HEK293 (cell line): ENCODE data around the gene CBX1.
A peak's percentile ranks its signal among the peaks of the same experiment; 100 is the strongest.

Experiments used
- GLIS1 ChIP-seq: fragments of 450-650 bp; formaldehyde crosslinking; IDR thresholded peaks from 2 replicates; pipeline ENCODE4 v1.5.1; 2016; ENCODE audit warnings: missing biosample characterization, missing genetic modification characterization
- GLIS2 ChIP-seq: fragments of 450-650 bp; formaldehyde crosslinking; IDR thresholded peaks from 2 replicates; pipeline ENCODE4 v1.5.1; 2016; ENCODE audit warnings: missing biosample characterization, missing genetic modification characterization
- KLF1 ChIP-seq: fragments of 450-650 bp; formaldehyde crosslinking; IDR thresholded peaks from 2 replicates; pipeline ENCODE4 v1.5.1; 2016; ENCODE audit warnings: missing biosample characterization, missing genetic modification characterization
- KLF16 ChIP-seq: fragments of 450-650 bp; formaldehyde crosslinking; IDR thresholded peaks from 2 replicates; pipeline ENCODE4 v1.5.1; 2017; ENCODE audit warnings: missing biosample characterization, missing genetic modification characterization
- KLF8 ChIP-seq: fragments of 450-650 bp; formaldehyde crosslinking; IDR thresholded peaks from 2 replicates; pipeline ENCODE4 v1.5.1; 2016; ENCODE audit warnings: missing biosample characterization, missing genetic modification characterization
- SETDB1 ChIP-seq: IDR thresholded peaks from one replicate; pipeline ENCODE4 v1.6.1; 2017; ENCODE audit warnings: mild to moderate bottlenecking, low read length, moderate library complexity, mixed read lengths; ENCODE audit not compliant: insufficient read length
- SP2 ChIP-seq: fragments of 450-650 bp; formaldehyde crosslinking; IDR thresholded peaks from 2 replicates; pipeline ENCODE4 v1.5.1; 2016; ENCODE audit warnings: missing biosample characterization, missing genetic modification characterization
- ZBTB7A ChIP-seq: fragments of 450-650 bp; formaldehyde crosslinking; IDR thresholded peaks from 2 replicates; pipeline ENCODE4 v1.5.1; 2016; ENCODE audit warnings: low read depth, missing biosample characterization, missing genetic modification characterization
- ZNF10 ChIP-seq: fragments of 450-650 bp; formaldehyde crosslinking; IDR thresholded peaks from 2 replicates; pipeline ENCODE4 v1.5.1; 2017; ENCODE audit warnings: missing biosample characterization, missing genetic modification characterization
- ZNF133 ChIP-seq: fragments of 450-650 bp; formaldehyde crosslinking; IDR thresholded peaks from 2 replicates; pipeline ENCODE4 v1.5.1; 2016; ENCODE audit warnings: missing biosample characterization, missing genetic modification characterization
- ZNF140 ChIP-seq: fragments of 450-650 bp; formaldehyde crosslinking; IDR thresholded peaks from 2 replicates; pipeline ENCODE4 v1.5.1; 2016; ENCODE audit warnings: missing biosample characterization, missing genetic modification characterization
- ZNF146 ChIP-seq: fragments of 450-650 bp; formaldehyde crosslinking; IDR thresholded peaks from 2 replicates; pipeline ENCODE4 v1.5.1; 2016; ENCODE audit warnings: missing biosample characterization, missing genetic modification characterization
- ZNF211 ChIP-seq: fragments of 450-650 bp; formaldehyde crosslinking; IDR thresholded peaks from 2 replicates; pipeline ENCODE4 v1.5.1; 2016; ENCODE audit warnings: low read depth, missing biosample characterization, missing genetic modification characterization
- ZNF248 ChIP-seq: fragments of 450-650 bp; formaldehyde crosslinking; IDR thresholded peaks from 2 replicates; pipeline ENCODE4 v1.5.1; 2017; ENCODE audit warnings: missing biosample characterization, missing genetic modification characterization
- ZNF311 ChIP-seq: fragments of 450-650 bp; formaldehyde crosslinking; IDR thresholded peaks from 2 replicates; pipeline ENCODE4 v1.5.1; 2017; ENCODE audit warnings: missing biosample characterization, missing genetic modification characterization, borderline replicate concordance
- ZNF341 ChIP-seq: fragments of 450-650 bp; formaldehyde crosslinking; IDR thresholded peaks from 2 replicates; pipeline ENCODE4; 2016; ENCODE audit warnings: low read depth, missing biosample characterization, missing genetic modification characterization
- ZNF350 ChIP-seq: fragments of 450-650 bp; formaldehyde crosslinking; IDR thresholded peaks from 2 replicates; pipeline ENCODE4 v1.5.0; 2017; ENCODE audit warnings: missing biosample characterization, mild to moderate bottlenecking, missing genetic modification characterization
- ZNF513 ChIP-seq: fragments of 450-650 bp; IDR thresholded peaks from 2 replicates; pipeline ENCODE4 v1.5.1; 2018; ENCODE audit warnings: missing biosample characterization, missing genetic modification characterization
- ZNF529 ChIP-seq: fragments of 450-650 bp; formaldehyde crosslinking; IDR thresholded peaks from 2 replicates; pipeline ENCODE4 v1.5.1; 2017; ENCODE audit warnings: missing genetic modification characterization, missing biosample characterization; ENCODE audit not compliant: insufficient replicate concordance
- ZNF626 ChIP-seq: fragments of 450-650 bp; sonication (Bioruptor Pico); formaldehyde crosslinking; IDR thresholded peaks from 2 replicates; pipeline ENCODE4 v1.5.1; 2018; ENCODE audit warnings: missing biosample characterization, missing genetic modification characterization, inconsistent platforms
- ZNF660 ChIP-seq: fragments of 450-650 bp; IDR thresholded peaks from 2 replicates; pipeline ENCODE4 v1.5.1; 2018; ENCODE audit warnings: missing biosample characterization, mild to moderate bottlenecking, missing genetic modification characterization
- ZNF692 ChIP-seq: fragments of 450-650 bp; formaldehyde crosslinking; IDR thresholded peaks from 2 replicates; pipeline ENCODE4 v1.5.1; 2016; ENCODE audit warnings: missing biosample characterization, missing genetic modification characterization
- ZSCAN23 ChIP-seq: fragments of 450-650 bp; formaldehyde crosslinking; IDR thresholded peaks from 2 replicates; pipeline ENCODE4 v1.5.1; 2016; ENCODE audit warnings: missing biosample characterization, missing genetic modification characterization
- TF ChIP-seq, protein P1 (sequence below): fragments of 450-650 bp; formaldehyde crosslinking; IDR thresholded peaks from 2 replicates; pipeline ENCODE4 v1.5.1; 2016; ENCODE audit warnings: missing biosample characterization, missing genetic modification characterization
- TF ChIP-seq, protein P2 (sequence below): fragments of 450-650 bp; formaldehyde crosslinking; conservative IDR thresholded peaks from 2 replicates; pipeline ENCODE4 v1.5.1; 2016; ENCODE audit warnings: low read depth, missing biosample characterization, missing genetic modification characterization
- TF ChIP-seq, protein P3 (sequence below): fragments of 450-650 bp; formaldehyde crosslinking; IDR thresholded peaks from 2 replicates; pipeline ENCODE4 v1.5.1; 2016; ENCODE audit warnings: missing biosample characterization, missing genetic modification characterization

The CBX1 gene

DNA sequence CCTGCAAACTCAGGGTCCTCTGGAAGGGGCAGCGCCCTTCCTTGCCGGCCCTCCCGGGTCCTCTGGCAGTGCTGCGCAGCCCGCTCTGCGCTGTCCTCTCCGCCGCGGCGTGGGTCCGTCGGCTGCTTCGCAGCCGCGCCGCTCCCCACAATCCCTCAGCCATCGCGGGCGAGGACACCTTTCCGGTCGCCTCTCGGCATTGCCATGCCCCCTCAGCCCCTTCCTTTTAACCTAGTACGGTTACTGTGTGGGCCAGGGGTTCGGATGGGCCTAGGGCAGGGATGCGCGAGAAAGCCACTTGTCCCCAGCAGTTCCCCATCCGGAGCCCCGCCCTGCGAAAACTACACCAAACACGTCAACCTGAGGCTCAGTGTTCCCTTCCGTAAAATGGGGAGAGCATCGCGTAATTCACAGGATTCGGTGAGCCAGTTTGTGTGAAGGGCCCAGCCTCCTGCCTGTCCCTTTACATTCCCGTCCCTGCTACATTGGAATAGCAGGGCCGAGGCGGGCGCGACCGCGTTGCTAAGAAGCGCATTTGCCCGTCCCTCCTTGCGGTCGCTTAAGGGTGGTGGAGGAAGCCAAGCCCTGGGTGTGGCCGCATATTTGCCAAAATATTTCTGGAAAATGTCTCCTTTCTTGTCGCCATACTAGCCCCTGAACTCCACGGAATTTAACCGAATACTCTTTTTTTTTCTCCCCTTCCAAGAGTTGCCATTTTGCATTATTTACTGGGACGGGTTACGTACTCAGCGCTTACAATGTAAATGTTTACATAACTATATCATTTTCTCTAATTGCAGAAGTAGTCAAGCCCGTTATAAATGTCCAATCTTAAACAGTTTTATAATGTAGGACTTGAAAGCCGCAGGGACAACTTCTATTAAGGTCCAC, 76.9 kb downstream of the CBX1 start (continued):
- TF ChIP-seq ZNF692 (tag by site-specific recombination) (no peak), ZNF311 (tag by site-specific recombination) (no peak), ZNF513 (tag by site-specific recombination) (no peak), ZNF660 (no peak), ZBTB7A (tag by site-specific recombination) (no peak; the same call in 1 of the 2 replicates), KLF8 (tag by site-specific recombination) (peak; percentile 70; the same call in 1 of the 2 replicates), ZNF626 (tag by site-specific recombination) (no peak), ZSCAN23 (tag by site-specific recombination) (no peak), ZNF341 (tag by site-specific recombination) (peak; percentile 8; the same call in 1 of the 2 replicates), GLIS2 (no peak), ZNF248 (tag by site-specific recombination) (no peak), ZNF529 (no peak), ZNF350 (tag by site-specific recombination) (no peak), ZNF10 (tag by site-specific recombination) (0 out of 2 replicates have a peak, but pooled peaks have one; percentile 12), ZNF146 (tag by site-specific recombination) (no peak), SP2 (tag by site-specific recombination) (peak; percentile 40), KLF16 (0 out of 2 replicates have a peak, but pooled peaks have one; percentile 20), ZNF140 (tag by site-specific recombination) (no peak), GLIS1 (0 out of 2 replicates have a peak, but pooled peaks have one; percentile 69), ZNF133 (tag by site-specific recombination) (no peak), KLF1 (peak; percentile 97), SETDB1 (no peak), ZNF211 (tag by site-specific recombination) (no peak)
- TF ChIP-seq, protein P1, sequence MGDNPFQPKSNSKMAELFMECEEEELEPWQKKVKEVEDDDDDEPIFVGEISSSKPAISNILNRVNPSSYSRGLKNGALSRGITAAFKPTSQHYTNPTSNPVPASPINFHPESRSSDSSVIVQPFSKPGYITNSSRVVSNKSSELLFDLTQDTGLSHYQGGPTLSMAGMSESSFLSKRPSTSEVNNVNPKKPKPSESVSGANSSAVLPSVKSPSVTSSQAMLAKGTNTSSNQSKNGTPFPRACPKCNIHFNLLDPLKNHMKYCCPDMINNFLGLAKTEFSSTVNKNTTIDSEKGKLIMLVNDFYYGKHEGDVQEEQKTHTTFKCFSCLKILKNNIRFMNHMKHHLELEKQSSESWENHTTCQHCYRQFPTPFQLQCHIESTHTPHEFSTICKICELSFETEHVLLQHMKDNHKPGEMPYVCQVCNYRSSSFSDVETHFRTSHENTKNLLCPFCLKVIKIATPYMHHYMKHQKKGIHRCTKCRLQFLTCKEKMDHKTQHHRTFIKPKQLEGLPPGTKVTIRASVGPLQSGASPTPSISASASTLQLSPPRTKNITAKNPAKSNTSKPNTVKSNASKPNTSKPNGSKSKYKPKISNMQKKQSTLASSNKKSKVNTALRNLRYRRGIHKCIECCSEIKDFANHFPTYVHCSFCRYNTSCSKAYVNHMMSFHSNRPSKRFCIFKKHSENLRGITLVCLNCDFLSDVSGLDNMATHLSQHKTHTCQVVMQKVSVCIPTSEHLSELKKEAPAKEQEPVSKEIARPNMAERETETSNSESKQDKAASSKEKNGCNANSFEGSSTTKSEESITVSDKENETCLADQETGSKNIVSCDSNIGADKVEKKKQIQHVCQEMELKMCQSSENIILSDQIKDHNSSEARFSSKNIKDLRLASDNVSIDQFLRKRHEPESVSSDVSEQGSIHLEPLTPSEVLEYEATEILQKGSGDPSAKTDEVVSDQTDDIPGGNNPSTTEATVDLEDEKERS (tag by site-specific recombination) = no peak
- TF ChIP-seq, protein P2, sequence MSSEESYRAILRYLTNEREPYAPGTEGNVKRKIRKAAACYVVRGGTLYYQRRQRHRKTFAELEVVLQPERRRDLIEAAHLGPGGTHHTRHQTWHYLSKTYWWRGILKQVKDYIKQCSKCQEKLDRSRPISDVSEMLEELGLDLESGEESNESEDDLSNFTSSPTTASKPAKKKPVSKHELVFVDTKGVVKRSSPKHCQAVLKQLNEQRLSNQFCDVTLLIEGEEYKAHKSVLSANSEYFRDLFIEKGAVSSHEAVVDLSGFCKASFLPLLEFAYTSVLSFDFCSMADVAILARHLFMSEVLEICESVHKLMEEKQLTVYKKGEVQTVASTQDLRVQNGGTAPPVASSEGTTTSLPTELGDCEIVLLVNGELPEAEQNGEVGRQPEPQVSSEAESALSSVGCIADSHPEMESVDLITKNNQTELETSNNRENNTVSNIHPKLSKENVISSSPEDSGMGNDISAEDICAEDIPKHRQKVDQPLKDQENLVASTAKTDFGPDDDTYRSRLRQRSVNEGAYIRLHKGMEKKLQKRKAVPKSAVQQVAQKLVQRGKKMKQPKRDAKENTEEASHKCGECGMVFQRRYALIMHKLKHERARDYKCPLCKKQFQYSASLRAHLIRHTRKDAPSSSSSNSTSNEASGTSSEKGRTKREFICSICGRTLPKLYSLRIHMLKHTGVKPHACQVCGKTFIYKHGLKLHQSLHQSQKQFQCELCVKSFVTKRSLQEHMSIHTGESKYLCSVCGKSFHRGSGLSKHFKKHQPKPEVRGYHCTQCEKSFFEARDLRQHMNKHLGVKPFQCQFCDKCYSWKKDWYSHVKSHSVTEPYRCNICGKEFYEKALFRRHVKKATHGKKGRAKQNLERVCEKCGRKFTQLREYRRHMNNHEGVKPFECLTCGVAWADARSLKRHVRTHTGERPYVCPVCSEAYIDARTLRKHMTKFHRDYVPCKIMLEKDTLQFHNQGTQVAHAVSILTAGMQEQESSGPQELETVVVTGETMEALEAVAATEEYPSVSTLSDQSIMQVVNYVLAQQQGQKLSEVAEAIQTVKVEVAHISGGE (tag by site-specific recombination) = no peak
- TF ChIP-seq, protein P3, sequence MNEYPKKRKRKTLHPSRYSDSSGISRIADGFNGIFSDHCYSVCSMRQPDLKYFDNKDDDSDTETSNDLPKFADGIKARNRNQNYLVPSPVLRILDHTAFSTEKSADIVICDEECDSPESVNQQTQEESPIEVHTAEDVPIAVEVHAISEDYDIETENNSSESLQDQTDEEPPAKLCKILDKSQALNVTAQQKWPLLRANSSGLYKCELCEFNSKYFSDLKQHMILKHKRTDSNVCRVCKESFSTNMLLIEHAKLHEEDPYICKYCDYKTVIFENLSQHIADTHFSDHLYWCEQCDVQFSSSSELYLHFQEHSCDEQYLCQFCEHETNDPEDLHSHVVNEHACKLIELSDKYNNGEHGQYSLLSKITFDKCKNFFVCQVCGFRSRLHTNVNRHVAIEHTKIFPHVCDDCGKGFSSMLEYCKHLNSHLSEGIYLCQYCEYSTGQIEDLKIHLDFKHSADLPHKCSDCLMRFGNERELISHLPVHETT = peak; percentile 84
